HepG2 (cell line): ENCODE measurements around the gene CEACAM3. TPM values are rescaled to one million over a fixed set of nuclear protein-coding genes. Genes with fewer than 3 reads are reported as not detected.

ENCODE experiments used
- ATAC-seq: fragments of 200-7000 bp; cut with Tn5 transposase; 3 replicates; pipeline ENCODE4 v1.9.1; 2020; ENCODE audit warnings: mild to moderate bottlenecking, moderate library complexity
- BruUV-seq: library from RNA; stranded (reverse); fragments of 400-500 nt; replicated peaks from 2 replicates; lab custom pipeline; 2021; lab: Mats Ljungman, UMichigan
- CTCF ChIA-PET: fragments of 300-600 bp; formaldehyde crosslinking; extraction: SDS; loops from one replicate; lab custom pipeline; 2021; ENCODE audit warnings: low total read pairs, inconsistent platforms, low intra/inter-chr PET ratio; lab: Yijun Ruan, JAX
- POLR2A ChIA-PET: fragments of 350-600 bp; sonication (Branson Sonifier 250); formaldehyde crosslinking; loops from one replicate; lab custom pipeline; 2020; ENCODE audit warnings: antibody characterized with exemption, inconsistent platforms; lab: Yijun Ruan, JAX
- DNase-seq: peaks from one replicate; pipeline ENCODE4 v3.0.0-alpha.2; 2015; ENCODE audit warnings: low spot score
- FAIRE-seq: peaks from 3 replicates; lab custom pipeline; 2011; peaks lifted over from hg19 to GRCh38; lab: Jason Lieb, UNC
- H2AFZ ChIP-seq: one replicate; pipeline ENCODE4 v1.6.1; 2011; ENCODE audit warnings: low read length, inconsistent platforms
- H3K27ac ChIP-seq: fragments of 300-600 bp; 3 replicates; pipeline ENCODE4 v1.8.0; 2011; ENCODE audit warnings: mixed run types, mild to moderate bottlenecking, mixed read lengths, low read length, inconsistent platforms; ENCODE audit not compliant: insufficient read depth; ENCODE audit errors: extremely low read length
- H3K27me3 ChIP-seq, 2 experiments: fragments of 200-600 bp in 1 of 2; 2 replicates in 1 of 2; 3 replicates in 1 of 2; pipeline versions ENCODE4 v1.6.0 to v1.8.0; 2011; ENCODE audit warnings: low read length in 2 of 2, mild to moderate bottlenecking in 2 of 2, moderate library complexity in 2 of 2, inconsistent platforms in 1 of 2; ENCODE audit not compliant: insufficient read depth in 2 of 2, control insufficient read depth in 1 of 2
- H3K36me3 ChIP-seq, 2 experiments: fragments of 200-600 bp in 1 of 2; replicated peaks in 1 of 2; 2 replicates in 1 of 2; 3 replicates in 1 of 2; pipeline versions ENCODE4 v1.5.1 to v1.8.0; 2011; ENCODE audit warnings: low read length in 2 of 2, inconsistent platforms in 1 of 2; ENCODE audit not compliant: insufficient read depth in 2 of 2, control insufficient read depth in 1 of 2
- H3K4me1 ChIP-seq: 2 replicates; pipeline ENCODE4 v1.5.1; 2012; ENCODE audit warnings: low read length, inconsistent platforms; ENCODE audit not compliant: insufficient read depth
- H3K4me2 ChIP-seq: 2 replicates; pipeline ENCODE4 v1.6.0; 2011; ENCODE audit warnings: low read depth, low read length, inconsistent platforms
- H3K4me3 ChIP-seq, 3 experiments: fragments of 200-600 bp in 1 of 3; sonication (generic), shearing (Covaris generic) in 1 of 3; replicated peaks in 1 of 3; 2 replicates each; pipeline ENCODE4 v1.5.1; 2011 to 2016; ENCODE audit warnings: low read length in 3 of 3, inconsistent platforms in 2 of 3, low read depth in 2 of 3, mild to moderate bottlenecking in 2 of 3, control low read depth in 1 of 3, mixed read lengths in 1 of 3; ENCODE audit not compliant: insufficient read depth in 1 of 3
- H3K79me2 ChIP-seq: one replicate; pipeline ENCODE4 v1.6.1; 2011; ENCODE audit warnings: low read length, inconsistent platforms; ENCODE audit not compliant: insufficient read depth
- H3K9ac ChIP-seq: 2 replicates; pipeline ENCODE4 v1.6.0; 2011; ENCODE audit warnings: mild to moderate bottlenecking, low read depth, low read length, inconsistent platforms; ENCODE audit not compliant: insufficient read depth
- H3K9me3 ChIP-seq: 2 replicates; pipeline ENCODE4 v1.5.1; 2012; ENCODE audit warnings: mild to moderate bottlenecking, low read length
- H4K20me1 ChIP-seq: 2 replicates; pipeline ENCODE4 v1.6.0; 2011; ENCODE audit warnings: inconsistent platforms, mild to moderate bottlenecking, low read length, moderate library complexity; ENCODE audit not compliant: insufficient read depth
- CC2D1A ChIP-seq: sonication (generic); formaldehyde crosslinking; IDR thresholded peaks from 2 replicates; pipeline ENCODE4 v1.8.1; 2023; ENCODE audit warnings: mild to moderate bottlenecking, missing genetic modification reagents
- NFKB2 ChIP-seq: sonication (generic); formaldehyde crosslinking; IDR thresholded peaks from 2 replicates; pipeline ENCODE4 v1.4.0; 2020; ENCODE audit warnings: missing genetic modification reagents, borderline replicate concordance
- PRPF4 ChIP-seq: fragments of 200-400 bp; formaldehyde crosslinking; IDR thresholded peaks from 2 replicates; pipeline ENCODE4 v1.6.1; 2016; ENCODE audit warnings: low read length, low read depth; ENCODE audit not compliant: poor library complexity, severe bottlenecking
- ZFP36L1 ChIP-seq: sonication (generic); formaldehyde crosslinking; IDR thresholded peaks from 2 replicates; pipeline ENCODE4 v1.8.0; 2022; ENCODE audit warnings: mild to moderate bottlenecking, missing genetic modification reagents, moderate library complexity
- ZNF12 ChIP-seq: sonication (generic); formaldehyde crosslinking; IDR thresholded peaks from 2 replicates; pipeline ENCODE4 v1.5.0; 2020; ENCODE audit warnings: missing genetic modification reagents
- ZNF672 ChIP-seq: sonication (generic); formaldehyde crosslinking; IDR thresholded peaks from 2 replicates; pipeline ENCODE4 v1.8.1; 2022; ENCODE audit warnings: missing genetic modification reagents
- ZNF724P ChIP-seq: sonication (generic); formaldehyde crosslinking; IDR thresholded peaks from 2 replicates; pipeline ENCODE4 v1.8.0; 2022; ENCODE audit warnings: missing genetic modification reagents, borderline replicate concordance
- ZNF746 ChIP-seq: sonication (generic); formaldehyde crosslinking; IDR thresholded peaks from 2 replicates; pipeline ENCODE4 v1.8.0; 2022; ENCODE audit warnings: mild to moderate bottlenecking, missing genetic modification reagents
- ZNF883 ChIP-seq: sonication (generic); formaldehyde crosslinking; IDR thresholded peaks from 2 replicates; pipeline ENCODE4 v1.5.1; 2020; ENCODE audit warnings: mild to moderate bottlenecking, missing genetic modification reagents; ENCODE audit errors: not compliant biosample characterization
- ZSCAN29 ChIP-seq: sonication (generic); formaldehyde crosslinking; conservative IDR thresholded peaks from 2 replicates; pipeline ENCODE4 v1.4.0; 2020; ENCODE audit warnings: mild to moderate bottlenecking, missing genetic modification reagents
- WGBS: methylation state at CpG from one replicate; pipeline ENCODE4 v1.1.6; 2017; ENCODE audit warnings: low lambda C conversion rate; 5-methylcytosine and 5-hydroxymethylcytosine counted together
- in situ Hi-C: cut with HindIII; loops from 2 replicates; pipeline ENCODE4 v1.10.0; 2017; ENCODE audit warnings: low pct_unique_long_range_greater_than_20kb; ENCODE audit not compliant: extremely low pct_ligation_motif_present
- intact Hi-C: fragments of 100-400 bp; cut with micrococcal nuclease; formaldehyde crosslinking; loops from one replicate; pipeline ENCODE4 v1.10.0; 2022; ENCODE audit not compliant: unreplicated experiment
- polyA plus RNA-seq, 8 experiments: library from polyadenylated mRNA; depleted of rRNA in 3 of 8; stranded (reverse) in 7 of 8; unstranded in 1 of 8; fragments of >200 nt; fragmentation: Illumina TruSeq in 4 of 8; extraction: Trizol in 4 of 8; gene quantifications; 2 replicates each; pipeline versions ENCODE4 v1.2.1 to v1.2.3, GENCODE V29; 2011 to 2016; ENCODE audit warnings: low read depth in 4 of 8, missing spikeins in 1 of 8, mixed read lengths in 1 of 8; ENCODE audit not compliant: insufficient read depth in 1 of 8
- total RNA-seq, 5 experiments: library from RNA; depleted of rRNA; stranded (reverse); fragments of >200 nt; fragmentation: Illumina TruSeq; extraction: Trizol; gene quantifications; 2 replicates each; pipeline ENCODE4 v1.2.3, GENCODE V29; 2016; ENCODE audit warnings: low read depth in 1 of 5

The CEACAM3 gene
- total and polyA plus RNA-seq, 2 of the 13 experiments (the other 11 are each of a cell fraction or from before 2014, with no cell fraction given), result not detected

GRCh38 chr19:41802770-41803169 lies 6.4 kb downstream of the CEACAM3 start:
- Histone ChIP-seq H2AFZ (no peak overlapping the region), H3K4me3 (no peak overlapping the region), H3K36me3 (no peaks in the 10 kb centered on the region), H3K4me1 (peaks cover 10% of the 10 kb centered on the region), H3K27ac (no peak overlapping the region), H3K9ac (no peak overlapping the region), H3K27me3 (peaks cover 2 to 30% of the 10 kb centered on the region in 2 experiments; a peak in 4 of 5 replicates), H4K20me1 (no peaks in the 10 kb centered on the region), H3K9me3 (no peaks in the 10 kb centered on the region), H3K4me2 (no peak overlapping the region), H3K79me2 (no peaks in the 10 kb centered on the region)
- ChIA-PET CTCF (no interaction called here), POLR2A (no interaction called here)
- WGBS, result 0% methylated on average over 2 of the region's 2 CpGs
- ATAC-seq (no peak), DNase-seq (no peak), FAIRE-seq (no peak)
- TF ChIP-seq ZNF883 (no peak), ZNF12 (no peak), CC2D1A (CRISPR knock-in tag) (no peak), ZNF724P (CRISPR knock-in tag) (no peak), PRPF4 (no peak), ZSCAN29 (no peak), ZNF746 (no peak), ZNF672 (CRISPR knock-in tag) (no peak), ZFP36L1 (no peak)
- no TSS peak for BruUV-seq
- intact Hi-C loops, result no loop called here
- in situ Hi-C loops, result no loop called here

DNA sequence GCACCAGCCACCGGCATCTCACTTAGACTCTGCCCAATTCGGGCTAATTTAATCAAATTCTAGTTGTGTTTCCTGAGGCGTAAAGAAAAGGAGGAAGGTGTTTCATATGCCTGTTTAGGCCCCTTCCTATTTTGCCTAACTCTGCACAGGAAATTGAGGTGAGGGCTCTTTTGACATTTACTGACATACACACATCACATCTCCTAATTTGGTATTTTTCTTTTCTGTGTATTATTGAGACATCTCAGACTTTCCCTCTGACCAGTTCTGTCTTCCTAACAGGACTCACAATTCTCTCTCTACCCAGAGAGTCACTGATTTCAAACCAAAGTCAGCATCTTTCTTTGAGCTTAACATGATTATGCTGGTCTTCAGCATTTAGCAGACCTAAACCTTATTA lies 7.9 kb downstream of the CEACAM3 start:
- DNase-seq (no peak), FAIRE-seq (no peak), ATAC-seq (no peak)
- H3K27ac ChIP-seq, result no peak overlapping the region
- peaks cover 4% of the 10 kb centered on the region for H3K4me1 ChIP-seq
- H2AFZ ChIP-seq, result no peak overlapping the region
- H3K4me3 ChIP-seq, result no peak overlapping the region
- BruUV-seq, result no TSS peak
- ChIA-PET POLR2A (no interaction called here), CTCF (no interaction called here)
- no peak overlapping the region for H3K9ac ChIP-seq
- no peaks in the 10 kb centered on the region for H3K79me2 ChIP-seq
- no peaks in the 10 kb centered on the region for H4K20me1 ChIP-seq
- H3K9me3 ChIP-seq, result no peaks in the 10 kb centered on the region
- no peak overlapping the region for H3K4me2 ChIP-seq
- no peaks in the 10 kb centered on the region for H3K36me3 ChIP-seq
- intact Hi-C loops, result no loop called here
- no peak for TF ChIP-seq NFKB2 (CRISPR knock-in tag)
- in situ Hi-C loops, result no loop called here
- WGBS, result 15% methylated on average over 3 of the region's 3 CpGs
- peaks cover 2 to 34% of the 10 kb centered on the region in 2 experiments; a peak in 4 of 5 replicates for H3K27me3 ChIP-seq
